OCI-LY7 (cell line): ENCODE data around the gene ORAI1. TPM values are rescaled to one million over a fixed set of nuclear protein-coding genes. Genes with fewer than 3 reads are reported as not detected.
"Not testable (repeated sequence)": the region's sequence is repeated elsewhere in the genome, so short reads cannot be mapped to it uniquely, and the experiment has no call there.

Source experiments
- BruUV-seq: library from RNA; stranded (reverse); fragments of 400-500 nt; replicated peaks from 2 replicates; lab custom pipeline; 2021; lab: Mats Ljungman, UMichigan
- CTCF ChIA-PET: fragments of 300-600 bp; sonication (Branson Sonifier 250); formaldehyde crosslinking; loops from one replicate; lab custom pipeline; 2022; ENCODE audit warnings: antibody characterized with exemption; ENCODE audit not compliant: unreplicated experiment; lab: Charles Lee
- POLR2A ChIA-PET: fragments of 300-600 bp; sonication (Branson Sonifier 250); formaldehyde crosslinking; loops from one replicate; lab custom pipeline; 2022; ENCODE audit warnings: antibody characterized with exemption; lab: Charles Lee
- DNase-seq: peaks from one replicate; pipeline ENCODE4 v3.0.0-alpha.2; 2015; ENCODE audit warnings: low spot score
- H2AFZ ChIP-seq: fragments of 200-600 bp; sonication (generic), shearing (Covaris generic); 2 replicates; pipeline ENCODE4 v1.6.1; 2014; ENCODE audit warnings: mild to moderate bottlenecking, antibody characterized with exemption, low read length, moderate library complexity
- H3K27ac ChIP-seq: fragments of 200-600 bp; sonication (generic); 2 replicates; pipeline ENCODE4 v1.5.1; 2014; ENCODE audit warnings: mixed run types, low read depth, mild to moderate bottlenecking, moderate library complexity, low read length, inconsistent platforms; ENCODE audit not compliant: poor library complexity, severe bottlenecking
- H3K36me3 ChIP-seq: fragments of 200-600 bp; sonication (generic); 2 replicates; pipeline ENCODE4 v1.6.1; 2014; ENCODE audit warnings: mild to moderate bottlenecking, antibody characterized with exemption, low read length, moderate library complexity, mixed read lengths; ENCODE audit not compliant: insufficient read depth
- H3K4me1 ChIP-seq: fragments of 200-600 bp; sonication (generic); 2 replicates; pipeline ENCODE4 v1.5.1; 2014; ENCODE audit warnings: mild to moderate bottlenecking, low read length; ENCODE audit not compliant: insufficient read depth, poor library complexity, severe bottlenecking
- H3K4me2 ChIP-seq: fragments of 200-600 bp; sonication (generic); 2 replicates; pipeline ENCODE4 v1.6.1; 2014; ENCODE audit warnings: mild to moderate bottlenecking, low read length
- H3K4me3 ChIP-seq: fragments of 200-600 bp; sonication (generic); 2 replicates; pipeline ENCODE4 v1.5.1; 2014; ENCODE audit warnings: mild to moderate bottlenecking, low read depth, low read length; ENCODE audit not compliant: poor library complexity, severe bottlenecking
- H3K79me2 ChIP-seq: fragments of 200-600 bp; sonication (generic); 2 replicates; pipeline ENCODE4 v1.6.1; 2016; ENCODE audit warnings: low read depth, mild to moderate bottlenecking, low read length, moderate library complexity, mixed read lengths; ENCODE audit not compliant: insufficient read depth
- H3K9me2 ChIP-seq: fragments of 200-600 bp; sonication (generic); 2 replicates; pipeline ENCODE4 v1.6.1; 2016; ENCODE audit warnings: mild to moderate bottlenecking, low read length, mixed read lengths; ENCODE audit not compliant: insufficient read depth
- H3K9me3 ChIP-seq: fragments of 200-600 bp; sonication (generic); 2 replicates; pipeline ENCODE4 v1.6.1; 2014; ENCODE audit warnings: mild to moderate bottlenecking, mixed run types, low read length, mixed read lengths
- H4K20me1 ChIP-seq: fragments of 200-600 bp; sonication (generic); 2 replicates; pipeline ENCODE4 v1.6.1; 2014; ENCODE audit warnings: mild to moderate bottlenecking, antibody characterized with exemption, low read length, moderate library complexity, mixed read lengths; ENCODE audit not compliant: insufficient read depth
- EZH2phosphoT487 ChIP-seq: fragments of 200-600 bp; sonication (generic); IDR thresholded peaks from 2 replicates; pipeline ENCODE4 v1.6.1; 2018; ENCODE audit warnings: low read depth, borderline replicate concordance, mild to moderate bottlenecking, mixed run types, antibody characterized with exemption, low read length, moderate library complexity, mixed read lengths
- intact Hi-C: fragments of 100-400 bp; cut with micrococcal nuclease; formaldehyde crosslinking; loops from one replicate; pipeline ENCODE4 v1.10.0; 2022; ENCODE audit not compliant: unreplicated experiment
- total RNA-seq, 2 experiments: library from RNA; depleted of rRNA in 1 of 2; stranded (reverse); fragments of >200 nt in 1 of 2; shearing (Covaris generic) in 1 of 2; gene quantifications; 2 replicates each; pipeline ENCODE4 v1.2.3, GENCODE V29; 2014 to 2022
- TF ChIP-seq, protein P1 (sequence below): fragments of 200-600 bp; sonication (generic); conservative IDR thresholded peaks from 2 replicates; pipeline ENCODE4 v1.5.1; 2014; ENCODE audit warnings: mild to moderate bottlenecking, antibody characterized with exemption, low read length, moderate library complexity, mixed read lengths

Gene ORAI1
- total RNA-seq, 2 experiments from 2014 or later: 9.5 to 19.1 TPM

DNA sequence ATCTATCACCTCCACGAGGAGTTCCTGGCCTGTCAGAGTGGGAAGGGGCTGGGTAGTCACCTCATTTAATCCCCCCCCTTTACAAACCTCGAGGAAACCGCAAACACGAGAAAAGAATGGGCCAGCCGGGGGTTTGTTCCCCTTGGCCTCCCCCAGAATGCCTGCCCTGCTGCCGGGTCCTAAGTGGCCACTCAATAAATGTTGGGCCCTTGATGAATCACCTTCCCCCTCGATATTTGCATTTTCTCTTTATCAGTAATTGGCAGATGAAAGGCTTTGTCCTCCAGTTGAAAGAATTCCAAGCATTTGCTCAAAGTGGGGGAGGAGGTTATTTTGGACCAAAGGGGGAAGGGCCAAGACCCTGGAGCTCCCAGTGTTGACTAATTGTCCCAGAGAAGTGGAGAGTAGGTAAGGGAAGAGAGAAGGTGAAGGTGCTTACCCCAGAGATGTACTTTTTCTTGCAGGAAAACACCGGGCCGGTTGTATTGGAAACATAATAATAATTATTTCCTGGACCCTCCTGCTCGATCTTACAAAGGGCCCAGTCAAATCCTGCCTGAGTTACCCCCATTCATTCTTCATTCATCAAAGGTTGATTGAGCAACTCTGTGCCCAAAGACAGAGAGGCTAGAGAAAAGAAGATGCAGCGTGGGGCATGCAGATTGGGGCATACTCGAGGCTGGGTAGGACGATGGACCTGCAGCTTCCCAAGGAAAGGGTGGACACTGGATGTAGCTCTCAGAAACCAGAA, 43.6 kb upstream of the ORAI1 start:
- ChIA-PET POLR2A (interaction anchor here (0.6 to 1.0 kb wide), 2 partner anchors 11 to 73 kb away, joined by 3 read pairs; no protein-coding TSS in a partner anchor), CTCF (interaction anchor here (0.6 kb wide), 1 partner anchor 919 kb away, joined by 3 read pairs; no protein-coding TSS in a partner anchor)
- Histone ChIP-seq H3K36me3 (no peaks in the 10 kb centered on the region), H3K4me2 (peak overlapping the region; percentile 91), H3K4me1 (peaks cover 40% of the 10 kb centered on the region), H4K20me1 (no peaks in the 10 kb centered on the region), H3K4me3 (peak overlapping the region; percentile 79), H3K9me3 (no peaks in the 10 kb centered on the region), H3K79me2 (peaks cover 17% of the 10 kb centered on the region; the same call in 1 of the 2 replicates), H3K9me2 (no peaks in the 10 kb centered on the region), H2AFZ (peak overlapping the region; percentile 26; the same call in 1 of the 2 replicates), H3K27ac (no peak overlapping the region)
- BruUV-seq: TSS peak; percentile 73
- intact Hi-C loops: no loop called here
- no peak for TF ChIP-seq EZH2phosphoT487
- TF ChIP-seq, protein P1, sequence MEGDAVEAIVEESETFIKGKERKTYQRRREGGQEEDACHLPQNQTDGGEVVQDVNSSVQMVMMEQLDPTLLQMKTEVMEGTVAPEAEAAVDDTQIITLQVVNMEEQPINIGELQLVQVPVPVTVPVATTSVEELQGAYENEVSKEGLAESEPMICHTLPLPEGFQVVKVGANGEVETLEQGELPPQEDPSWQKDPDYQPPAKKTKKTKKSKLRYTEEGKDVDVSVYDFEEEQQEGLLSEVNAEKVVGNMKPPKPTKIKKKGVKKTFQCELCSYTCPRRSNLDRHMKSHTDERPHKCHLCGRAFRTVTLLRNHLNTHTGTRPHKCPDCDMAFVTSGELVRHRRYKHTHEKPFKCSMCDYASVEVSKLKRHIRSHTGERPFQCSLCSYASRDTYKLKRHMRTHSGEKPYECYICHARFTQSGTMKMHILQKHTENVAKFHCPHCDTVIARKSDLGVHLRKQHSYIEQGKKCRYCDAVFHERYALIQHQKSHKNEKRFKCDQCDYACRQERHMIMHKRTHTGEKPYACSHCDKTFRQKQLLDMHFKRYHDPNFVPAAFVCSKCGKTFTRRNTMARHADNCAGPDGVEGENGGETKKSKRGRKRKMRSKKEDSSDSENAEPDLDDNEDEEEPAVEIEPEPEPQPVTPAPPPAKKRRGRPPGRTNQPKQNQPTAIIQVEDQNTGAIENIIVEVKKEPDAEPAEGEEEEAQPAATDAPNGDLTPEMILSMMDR: no peak
- peak; percentile 10 for DNase-seq

DNA sequence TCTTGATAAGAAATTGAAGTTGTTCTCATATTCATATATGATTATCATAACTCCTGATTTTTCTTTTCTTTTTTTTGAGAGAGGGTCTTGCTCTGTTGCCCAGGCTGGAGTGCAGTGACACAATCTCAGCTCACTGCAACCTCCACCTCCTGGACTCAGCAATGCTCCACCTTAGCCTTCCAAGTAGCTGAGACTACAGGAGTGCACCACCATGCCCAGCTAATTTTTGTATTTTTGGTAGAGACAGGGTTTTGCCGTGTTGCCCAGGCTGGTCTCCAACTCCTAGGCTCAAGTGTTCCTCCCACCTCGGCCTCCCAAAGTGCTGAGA, 43.0 kb upstream of the ORAI1 start:
- H3K4me3 ChIP-seq, H3K9me3 ChIP-seq, H3K27ac ChIP-seq, BruUV-seq, H3K9me2 ChIP-seq, DNase-seq, intact Hi-C loops, H2AFZ ChIP-seq, H3K36me3 ChIP-seq, H4K20me1 ChIP-seq: not testable (repeated sequence)
- H3K79me2 ChIP-seq: peaks cover 17% of the 10 kb centered on the region; the same call in 1 of the 2 replicates
- ChIA-PET CTCF (interaction anchor here (0.6 kb wide), 1 partner anchor 919 kb away, joined by 3 read pairs; no protein-coding TSS in a partner anchor), POLR2A (interaction anchor here (0.6 to 1.0 kb wide), 3 partner anchors 11 to 684 kb away, joined by 3 to 5 read pairs (median 3); no protein-coding TSS in a partner anchor)
- peak overlapping the region; percentile 91 for H3K4me2 ChIP-seq
- peaks cover 40% of the 10 kb centered on the region for H3K4me1 ChIP-seq

DNA sequence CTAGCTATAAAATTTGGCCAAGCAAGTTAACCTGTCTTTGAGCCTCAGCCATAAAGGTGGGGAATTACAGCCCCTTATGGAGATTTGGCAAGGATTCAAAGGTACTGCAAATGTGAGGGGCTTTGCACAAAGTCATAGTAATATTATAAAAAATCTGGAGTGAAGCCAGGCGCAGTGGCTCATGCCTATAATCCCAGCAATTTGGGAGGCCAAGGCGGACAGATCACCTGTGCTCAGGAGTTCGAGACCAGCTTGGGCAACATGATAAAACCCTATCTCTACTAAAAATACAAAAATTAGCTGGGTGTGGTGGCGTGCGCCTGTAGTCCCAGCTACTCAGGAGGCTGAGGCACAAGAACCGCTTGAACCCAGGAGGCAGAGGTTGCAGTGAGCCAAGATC, 41.4 kb upstream of the ORAI1 start:
- H3K27ac ChIP-seq, H3K36me3 ChIP-seq, DNase-seq, BruUV-seq, H3K9me2 ChIP-seq, H4K20me1 ChIP-seq, H3K4me2 ChIP-seq, H3K9me3 ChIP-seq, H2AFZ ChIP-seq, H3K4me3 ChIP-seq, intact Hi-C loops: not testable (repeated sequence)
- Histone ChIP-seq H3K79me2 (peaks cover 14% of the 10 kb centered on the region; the same call in 1 of the 2 replicates), H3K4me1 (peaks cover 42% of the 10 kb centered on the region)
- POLR2A ChIA-PET: interaction anchor here (0.7 kb wide), 1 partner anchor 16 kb away, joined by 4 read pairs; no protein-coding TSS in a partner anchor
- CTCF ChIA-PET: interaction anchor here (0.6 kb wide), 1 partner anchor 43 kb away, joined by 3 read pairs; no protein-coding TSS in a partner anchor
